Cerebellar nuclear complex (tissue), 1 donor: Measurements from ENCODE around the gene MYO1D.

Source experiments
- DNase-seq, 2 experiments: peaks; one replicate each; lab custom pipeline; 2025; lab: John Stamatoyannopoulos, UW

The MYO1D gene

GRCh38 chr17:32569171-32570080 lies 307.5 kb downstream of the MYO1D start:
- DNase-seq = no peak

- DNase-seq = no peak
These were observed 308.2 kb downstream of the MYO1D start for GRCh38 chr17:32568705-32569104.

- no peak for DNase-seq
These were observed 309.4 kb downstream of the MYO1D start for GRCh38 chr17:32567511-32567910.

GRCh38 chr17:32567086-32567485 lies 309.8 kb downstream of the MYO1D start:
- DNase-seq = no peak

GRCh38 chr17:32566303-32566702 lies 310.6 kb downstream of the MYO1D start:
- DNase-seq = no peak

- no peak for DNase-seq
These were observed 311.5 kb downstream of the MYO1D start for GRCh38 chr17:32565401-32565800.

GRCh38 chr17:32564325-32564724 lies 312.6 kb downstream of the MYO1D start:
- DNase-seq = no peak

GRCh38 chr17:32563583-32563982 lies 313.3 kb downstream of the MYO1D start:
- no peak for DNase-seq

- no peak for DNase-seq
These were observed 317.8 kb downstream of the MYO1D start for GRCh38 chr17:32558997-32559650.

- DNase-seq = no peak
These were observed 318.5 kb downstream of the MYO1D start for GRCh38 chr17:32558326-32558955.

- DNase-seq = no peak
These were observed 321.2 kb downstream of the MYO1D start for GRCh38 chr17:32555611-32556310.

GRCh38 chr17:32553168-32553567 lies 323.8 kb downstream of the MYO1D start:
- no peak for DNase-seq

GRCh38 chr17:32552280-32552679 lies 324.6 kb downstream of the MYO1D start:
- no peak for DNase-seq

- no peak for DNase-seq
These were observed 325.6 kb downstream of the MYO1D start for GRCh38 chr17:32551186-32551955.

GRCh38 chr17:32549559-32549958 lies 327.4 kb downstream of the MYO1D start:
- DNase-seq = no peak

GRCh38 chr17:32546031-32546444 lies 330.9 kb downstream of the MYO1D start:
- DNase-seq = peak in 1 of 2 experiments; percentile 23

- DNase-seq = no peak
These were observed 334.7 kb downstream of the MYO1D start for GRCh38 chr17:32542186-32542585.

GRCh38 chr17:32541640-32542039 lies 335.3 kb downstream of the MYO1D start:
- no peak for DNase-seq

GRCh38 chr17:32536736-32537643 lies 339.9 kb downstream of the MYO1D start:
- DNase-seq = no peak

- no peak for DNase-seq
These were observed 343.6 kb downstream of the MYO1D start for GRCh38 chr17:32533296-32533695.
